Measurements from ENCODE around the gene C6orf163.

Gene C6orf163

GRCh38 chr6:87364602-87365252, 20.1 kb downstream of the C6orf163 start:
- ChIA-PET CTCF (interaction anchor here (1.0 to 4.1 kb wide), 3 partner anchors 10 to 122 kb away, joined by 3 to 12 read pairs (median 5); no protein-coding TSS in a partner anchor), POLR2A (no interaction called here)
- no peak for TF ChIP-seq CTCF (IDR thresholded peaks at IDR 0.05; ENCODE audit: control extremely low read depth, extremely low read depth, low read depth, missing control alignments)
- DNase-seq (ENCODE audit: extremely low spot score), result no peak

GRCh38 chr6:87366072-87366827, 21.6 kb downstream of the C6orf163 start:
- TF ChIP-seq CTCF (IDR thresholded peaks at IDR 0.05; ENCODE audit: control extremely low read depth, extremely low read depth, low read depth, missing control alignments), result no peak
- DNase-seq (ENCODE audit: extremely low spot score), result no peak
- ChIA-PET POLR2A (no interaction called here), CTCF (interaction anchor here (2.0 to 4.1 kb wide), 2 partner anchors 11 to 27 kb away, joined by 5 to 12 read pairs; no protein-coding TSS in a partner anchor)

DNA sequence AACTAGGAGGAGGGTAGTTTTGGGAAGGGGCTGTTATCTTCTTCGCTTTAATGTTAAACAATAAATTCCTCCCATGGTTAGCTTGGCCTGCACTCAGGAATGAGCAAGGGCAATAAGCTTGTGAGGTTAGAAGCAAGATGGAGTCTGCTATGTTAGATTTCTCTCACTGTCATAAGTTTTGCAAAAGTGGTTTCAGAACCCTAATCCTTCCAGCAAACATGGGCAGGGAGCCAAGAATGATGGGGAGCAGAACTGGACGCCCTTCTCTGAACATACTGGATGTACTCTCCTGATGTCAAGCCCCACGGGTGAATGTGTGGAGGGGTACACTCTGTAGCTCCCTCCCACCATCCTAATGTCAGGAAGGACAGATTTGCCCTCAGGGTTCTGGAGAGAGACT, 22.3 kb downstream of the C6orf163 start:
- peak; percentile 12 for DNase-seq (ENCODE audit: extremely low spot score)
- ChIA-PET POLR2A (no interaction called here), CTCF (interaction anchor here (4.1 kb wide), 1 partner anchor 26 kb away, joined by 12 read pairs; no protein-coding TSS in a partner anchor)
- TF ChIP-seq CTCF (IDR thresholded peaks at IDR 0.05; ENCODE audit: control extremely low read depth, extremely low read depth, low read depth, missing control alignments), result no peak

GRCh38 chr6:87373377-87373776, 28.8 kb downstream of the C6orf163 start:
- CTCF ChIA-PET, result interaction anchor here (3.4 kb wide), 1 partner anchor 20 kb away, joined by 14 read pairs; no protein-coding TSS in a partner anchor
- no peak for TF ChIP-seq CTCF (IDR thresholded peaks at IDR 0.05; ENCODE audit: control extremely low read depth, extremely low read depth, low read depth, missing control alignments)
- no peak for DNase-seq (ENCODE audit: extremely low spot score)
- POLR2A ChIA-PET, result no interaction called here

GRCh38 chr6:87375315-87375714, 30.7 kb downstream of the C6orf163 start:
- ChIA-PET POLR2A (no interaction called here), CTCF (interaction anchor here (0.7 to 3.4 kb wide), 7 partner anchors 14 to 296 kb away, joined by 3 to 14 read pairs (median 3); no protein-coding TSS in a partner anchor)
- no peak for TF ChIP-seq CTCF (IDR thresholded peaks at IDR 0.05; ENCODE audit: control extremely low read depth, extremely low read depth, low read depth, missing control alignments)
- DNase-seq (ENCODE audit: extremely low spot score), result no peak

GRCh38 chr6:87376643-87377042, 32.0 kb downstream of the C6orf163 start:
- CTCF ChIA-PET, result interaction anchor here (3.4 kb wide), 1 partner anchor 17 kb away, joined by 14 read pairs; no protein-coding TSS in a partner anchor
- TF ChIP-seq CTCF (IDR thresholded peaks at IDR 0.05; ENCODE audit: control extremely low read depth, extremely low read depth, low read depth, missing control alignments), result no peak
- POLR2A ChIA-PET, result no interaction called here
- DNase-seq (ENCODE audit: extremely low spot score), result no peak

All from GM10248 (cell line).